GM20000 (cell line): ENCODE measurements around the gene ATP13A4.

ENCODE experiments used
- DNase-seq: peaks from one replicate; pipeline ENCODE4 v3.0.0; 2012; ENCODE audit warnings: low spot score
- CTCF ChIP-seq: IDR thresholded peaks from 2 replicates; pipeline ENCODE4 v1.5.1; 2012; ENCODE audit warnings: mild to moderate bottlenecking, control low read depth; ENCODE audit errors: extremely low read depth, missing control alignments

ATP13A4 gene

DNA sequence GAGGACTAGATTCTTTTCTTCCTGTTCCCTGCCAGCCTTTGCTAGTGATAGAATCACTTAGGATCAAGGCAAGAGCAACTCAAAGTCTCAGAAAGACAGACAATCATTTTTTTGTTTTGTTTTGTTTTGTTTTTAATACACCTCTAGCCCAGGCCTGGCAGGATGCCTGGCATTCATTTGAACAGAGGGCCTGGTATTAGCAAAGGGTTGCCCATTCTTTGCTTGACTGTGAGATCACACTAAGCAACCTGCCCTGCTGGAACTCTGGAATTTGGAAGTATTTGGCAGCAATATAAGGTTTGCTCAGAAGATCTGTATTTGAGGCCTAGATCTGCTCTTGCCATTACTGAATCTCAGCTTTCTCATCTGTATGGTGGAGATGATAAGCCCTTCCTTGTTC is 154.4 kb downstream of the ATP13A4 start:
- no peak for DNase-seq
- TF ChIP-seq CTCF: no peak

GRCh38 chr3:193396451-193397244 is 158.0 kb downstream of the ATP13A4 start:
- no peak for TF ChIP-seq CTCF

DNA sequence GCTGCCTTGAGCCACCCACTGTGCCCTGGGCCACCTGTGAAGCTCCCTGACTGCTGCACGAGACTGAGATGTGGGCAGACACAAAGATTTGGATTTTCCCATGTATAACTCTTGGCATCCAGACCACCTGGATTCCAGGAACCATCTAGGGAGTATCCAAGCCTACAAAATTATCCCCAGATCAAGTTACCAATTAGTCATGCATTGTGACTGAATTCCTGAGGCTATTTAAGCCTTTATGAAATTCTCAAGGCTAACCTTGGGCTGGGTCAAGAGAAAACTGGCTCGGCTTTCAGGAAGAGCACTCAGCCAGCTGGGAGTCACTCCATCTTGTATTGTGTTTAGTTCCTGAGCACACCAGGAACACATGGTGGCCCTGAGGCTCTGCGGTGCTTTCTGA is 162.8 kb downstream of the ATP13A4 start:
- TF ChIP-seq CTCF: no peak
- no peak for DNase-seq

More at GRCh38 chr3:193396451-193397244, 158.0 kb downstream of the ATP13A4 start:
- DNase-seq: no peak

DNA sequence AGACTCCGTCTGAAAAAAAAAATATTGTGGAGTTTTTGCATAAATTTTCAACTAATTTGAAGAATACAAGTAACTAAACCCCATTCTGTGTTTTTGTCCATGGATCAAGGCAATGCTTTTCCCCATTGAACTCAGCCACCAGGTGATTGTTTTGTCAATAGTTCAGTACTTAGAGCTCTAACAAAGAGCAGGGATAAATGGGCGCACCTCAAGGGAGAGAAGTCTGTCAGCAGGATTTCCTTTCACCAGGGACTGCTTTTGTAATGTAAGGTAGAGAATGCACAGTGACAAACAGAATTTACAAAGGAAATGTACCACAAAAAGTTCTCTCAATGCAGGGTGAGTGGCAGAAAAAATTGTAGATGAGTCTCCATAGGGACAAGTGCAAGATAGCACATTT is 165.4 kb downstream of the ATP13A4 start:
- no peak for DNase-seq
- TF ChIP-seq CTCF: no peak

DNA sequence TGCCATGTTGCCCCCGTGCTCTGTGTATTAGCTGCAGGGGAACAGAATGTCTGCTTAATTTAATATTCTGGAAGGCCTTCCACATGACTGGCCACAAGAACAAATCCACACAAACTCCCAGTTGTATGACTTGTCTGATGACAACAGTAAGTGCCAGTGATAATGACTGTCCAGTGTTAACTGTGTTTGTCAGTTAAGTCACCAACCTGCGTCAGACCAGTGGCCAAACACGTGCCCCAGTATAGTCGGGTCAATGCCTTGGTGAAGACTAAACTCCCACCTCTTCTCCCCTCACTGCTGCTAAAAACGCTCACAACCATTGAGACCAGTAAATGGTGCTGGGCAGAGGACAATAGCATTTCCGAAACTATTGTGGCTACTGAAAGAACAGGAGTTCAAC is 166.3 kb downstream of the ATP13A4 start:
- TF ChIP-seq CTCF: no peak
- DNase-seq: no peak

DNA sequence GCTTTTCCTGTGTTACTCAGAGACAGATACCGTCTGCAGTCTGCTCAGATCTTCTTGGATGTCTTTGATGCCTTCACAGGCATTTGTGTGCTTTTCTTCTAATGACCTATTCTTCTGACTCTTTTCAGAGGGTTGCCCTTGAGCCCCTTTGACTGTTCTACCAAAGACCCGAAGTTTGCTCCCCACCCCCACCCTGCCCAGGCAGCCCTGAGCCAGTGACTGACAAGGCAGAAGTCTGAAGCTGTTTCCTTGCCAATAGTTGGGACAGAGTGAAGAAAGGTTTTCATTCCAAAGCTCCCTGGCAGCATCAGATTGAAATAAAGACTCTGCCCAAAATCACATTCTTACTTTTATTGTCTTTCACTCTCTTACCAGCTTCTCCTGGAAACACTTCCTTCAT is 167.1 kb downstream of the ATP13A4 start:
- TF ChIP-seq CTCF: no peak
- DNase-seq: no peak

DNA sequence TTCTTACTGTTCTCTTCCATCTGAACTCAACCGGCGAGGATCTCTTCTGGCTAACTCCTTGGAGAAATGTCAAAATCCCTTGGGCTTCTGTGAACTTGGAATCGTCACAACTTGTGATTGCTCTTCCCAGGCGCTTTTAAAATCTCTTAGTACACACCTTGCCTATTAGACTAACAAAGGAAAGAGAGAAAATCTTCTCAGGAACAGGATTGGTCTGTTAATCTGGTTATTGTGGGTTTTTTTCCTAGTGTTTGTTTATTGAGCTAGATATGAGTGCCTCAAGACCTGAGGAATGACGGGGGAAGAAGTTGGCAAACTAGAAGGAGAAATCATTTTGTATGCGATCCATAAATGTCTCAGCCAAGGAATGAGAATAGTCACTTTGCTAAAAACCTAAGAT is 176.0 kb downstream of the ATP13A4 start, which contains the start of gene ATP13A5:
Gene ATP13A5 (minus strand): TSS at position 48 of the 400 bp plus-strand sequence. CDS start 28 bp downstream, at position 20.
- no peak for TF ChIP-seq CTCF
- no peak for DNase-seq
